CD4-positive, alpha-beta T cell (primary cell): ENCODE data around the gene MICALL2. TPM values are rescaled to one million over a fixed set of nuclear protein-coding genes. Genes with fewer than 3 reads are reported as not detected.
A peak's percentile ranks its signal among the peaks of the same experiment; 100 is the strongest.

Experiments
- ATAC-seq: fragments of 200-7000 bp; cut with Tn5 transposase; one replicate; pipeline ENCODE4 v1.10.0; 2022; ENCODE audit warnings: mild to moderate bottlenecking; ENCODE audit not compliant: poor library complexity
- CTCF ChIA-PET: fragments of 350-600 bp; sonication (Branson Sonifier 250); formaldehyde crosslinking; loops from one replicate; lab custom pipeline; 2021; ENCODE audit warnings: antibody characterized with exemption, inconsistent platforms; lab: Charles Lee
- POLR2A ChIA-PET: fragments of 350-600 bp; sonication (Branson Sonifier 250); formaldehyde crosslinking; loops from one replicate; lab custom pipeline; 2021; ENCODE audit warnings: antibody characterized with exemption, inconsistent platforms; lab: Charles Lee
- DNase-seq, 14 experiments: peaks; one replicate each; pipeline ENCODE4 v3.0.0-alpha.2; 2013 to 2020; ENCODE audit warnings: mixed read lengths in 2 of 14
- H3K27ac ChIP-seq, 2 donors: one replicate each; pipeline versions ENCODE4 v1.5.1 to v1.7.0; 2013; ENCODE audit warnings: low read length in 2 of 2, low read depth in 1 of 2, mild to moderate bottlenecking in 1 of 2
- H3K27me3 ChIP-seq, 2 experiments: 1 replicate in 1 of 2; 2 replicates in 1 of 2; pipeline versions ENCODE4 v1.6.1 to v1.7.0; 2013; ENCODE audit warnings: low read length in 2 of 2, control low read depth in 1 of 2, mild to moderate bottlenecking in 1 of 2, moderate library complexity in 1 of 2; ENCODE audit not compliant: insufficient read depth in 2 of 2, control insufficient read depth in 1 of 2
- H3K36me3 ChIP-seq: one replicate; pipeline ENCODE4 v1.6.1; 2013; ENCODE audit warnings: low read length, control low read depth; ENCODE audit not compliant: insufficient read depth
- H3K4me1 ChIP-seq: one replicate; pipeline ENCODE4 v1.6.1; 2013; ENCODE audit warnings: low read length, control low read depth; ENCODE audit not compliant: insufficient read depth
- H3K4me3 ChIP-seq: one replicate; pipeline ENCODE4 v1.5.1; 2013; ENCODE audit warnings: mild to moderate bottlenecking, low read length, moderate library complexity
- H3K9me3 ChIP-seq, 2 experiments: 1 replicate in 1 of 2; 2 replicates in 1 of 2; pipeline versions ENCODE4 v1.6.1 to v1.7.0; 2013; ENCODE audit warnings: low read length in 2 of 2, mild to moderate bottlenecking in 2 of 2, control low read depth in 1 of 2, moderate library complexity in 1 of 2; ENCODE audit not compliant: control insufficient read depth in 1 of 2, insufficient read depth in 1 of 2
- H3K27ac Mint-ChIP-seq: one replicate; pipeline ENCODE4 v1.8.0; 2020; ENCODE audit warnings: mixed read lengths
- H3K27me3 Mint-ChIP-seq: one replicate; pipeline ENCODE4 v1.8.0; 2021; ENCODE audit warnings: mixed read lengths
- H3K36me3 Mint-ChIP-seq: one replicate; pipeline ENCODE4 v1.8.0; 2021; ENCODE audit warnings: low read depth, mixed read lengths
- H3K4me1 Mint-ChIP-seq: one replicate; pipeline ENCODE4 v1.8.0; 2021; ENCODE audit warnings: low read depth, mixed read lengths
- H3K4me3 Mint-ChIP-seq: one replicate; pipeline ENCODE4 v1.8.0; 2020; ENCODE audit warnings: mild to moderate bottlenecking, mixed read lengths
- H3K9me3 Mint-ChIP-seq: one replicate; pipeline ENCODE4 v1.8.0; 2020; ENCODE audit warnings: mixed read lengths
- intact Hi-C, 2 experiments: fragments of 100-400 bp; cut with DNase I in 1 of 2; cut with micrococcal nuclease in 1 of 2; formaldehyde crosslinking; loops; one replicate each; pipeline versions ENCODE4 v1.15.1 to v1.9.0; 2023 to 2025; cut with DNase I, micrococcal nuclease
- polyA plus RNA-seq, 2 donors: library from polyadenylated mRNA; unstranded; fragments of 120-200 nt; gene quantifications; one replicate each; pipeline ENCODE4 v1.2.1, GENCODE V29; 2013
- total RNA-seq, 174 experiments: library from RNA in 2 of 174; stranded (reverse) in 2 of 174; gene quantifications; one replicate each; pipeline ENCODE4 v1.2.3 and lab custom pipeline; 2021 to 2026
- TF ChIP-seq, protein P1 (sequence below): fragments of 200-600 bp; IDR thresholded peaks from one replicate; pipeline ENCODE4 v1.8.0; 2022; ENCODE audit warnings: antibody characterized with exemption, mild to moderate bottlenecking

MICALL2 gene
- 1 to 10 TPM; 1.9 to 2.2 TPM for total RNA-seq
- polyA plus RNA-seq (2013, experiment 1 of 2) = 1.2 TPM
- polyA plus RNA-seq (2013, experiment 2 of 2) = 1.6 TPM
- 0.36 to 7.0 (median 3.0) reads per million in 172 experiments for total RNA-seq (lab: John Stamatoyannopoulos, UW)

DNA sequence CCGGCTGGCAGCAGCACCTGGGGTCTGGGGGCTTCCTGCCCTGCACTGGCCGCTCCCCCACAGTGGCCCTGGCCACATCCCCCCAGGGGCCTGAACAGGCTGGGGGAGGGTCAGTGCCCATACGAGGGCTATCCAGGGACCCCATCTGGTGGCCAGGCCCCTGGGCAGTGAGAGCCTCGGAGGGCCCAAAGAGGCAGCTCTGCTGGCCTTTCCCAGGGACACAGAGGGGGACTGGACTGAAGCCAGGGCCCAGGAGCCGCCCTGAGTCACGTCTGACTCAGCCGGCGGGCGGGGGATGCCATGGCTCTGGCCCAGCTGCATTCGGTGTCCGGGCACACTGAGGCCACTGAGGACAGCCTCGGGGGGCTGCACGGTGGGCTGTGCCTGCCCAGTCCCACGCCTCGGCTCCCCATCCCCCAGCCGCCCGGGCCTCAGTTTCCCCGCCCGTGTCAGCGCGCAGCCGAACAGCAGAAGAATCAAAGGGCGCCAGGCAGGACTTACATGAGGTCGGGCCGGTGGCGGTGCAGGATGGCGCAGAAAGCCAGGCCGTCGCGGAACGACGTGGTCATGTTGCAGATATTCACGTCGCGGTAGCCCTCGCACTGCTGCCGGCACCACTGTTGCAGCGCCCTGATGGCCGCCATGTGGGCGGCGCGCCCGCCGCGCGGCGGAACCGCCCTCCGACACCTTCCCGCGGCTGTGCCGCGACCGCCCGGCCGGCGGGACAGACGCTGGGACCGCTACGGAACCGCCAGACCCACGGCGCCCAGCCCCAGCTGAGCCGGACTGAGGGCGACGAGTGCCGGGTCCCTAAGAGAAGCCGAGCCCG lies at the start of gene MICALL2:
Gene MICALL2 (minus strand): TSS at position 788 of the 829 bp plus-strand sequence. CDS start 144 bp downstream, at position 644.
- peak in 9 of 14 experiments; percentile 5 to 72 (median 28) for DNase-seq
- ChIA-PET CTCF (interaction anchor here (1.0 kb wide), 1 partner anchor 41 kb away, joined by 3 read pairs; no protein-coding TSS in a partner anchor), POLR2A (interaction anchor here (1.0 kb wide), 1 partner anchor 16 kb away, joined by 3 read pairs; no protein-coding TSS in a partner anchor)
- Mint-ChIP-seq H3K27me3 (no peaks in the 10 kb centered on the region), H3K4me1 (peaks cover 8% of the 10 kb centered on the region), H3K9me3 (no peaks in the 10 kb centered on the region), H3K36me3 (no peaks in the 10 kb centered on the region), H3K4me3 (peak within 1 kb of the TSS; percentile 85), H3K27ac (peak within 1 kb of the TSS; percentile 56)
- no peaks in the 10 kb centered on the region for H3K36me3 ChIP-seq
- intact Hi-C loops = loop anchor here (1.0 to 5.0 kb wide), 3 partner anchors 16 to 1173 kb away; partner anchors contain the start of gene TTYH3 (in 1 of the 2)
- no peaks in the 10 kb centered on the region for H3K9me3 ChIP-seq
- peak within 1 kb of the TSS; percentile 71 for H3K4me3 ChIP-seq
- no peaks in the 10 kb centered on the region for H3K27me3 ChIP-seq
- peaks cover 33% of the 10 kb centered on the region for H3K4me1 ChIP-seq
- peak; percentile 15 for ATAC-seq
- TF ChIP-seq, protein P1, sequence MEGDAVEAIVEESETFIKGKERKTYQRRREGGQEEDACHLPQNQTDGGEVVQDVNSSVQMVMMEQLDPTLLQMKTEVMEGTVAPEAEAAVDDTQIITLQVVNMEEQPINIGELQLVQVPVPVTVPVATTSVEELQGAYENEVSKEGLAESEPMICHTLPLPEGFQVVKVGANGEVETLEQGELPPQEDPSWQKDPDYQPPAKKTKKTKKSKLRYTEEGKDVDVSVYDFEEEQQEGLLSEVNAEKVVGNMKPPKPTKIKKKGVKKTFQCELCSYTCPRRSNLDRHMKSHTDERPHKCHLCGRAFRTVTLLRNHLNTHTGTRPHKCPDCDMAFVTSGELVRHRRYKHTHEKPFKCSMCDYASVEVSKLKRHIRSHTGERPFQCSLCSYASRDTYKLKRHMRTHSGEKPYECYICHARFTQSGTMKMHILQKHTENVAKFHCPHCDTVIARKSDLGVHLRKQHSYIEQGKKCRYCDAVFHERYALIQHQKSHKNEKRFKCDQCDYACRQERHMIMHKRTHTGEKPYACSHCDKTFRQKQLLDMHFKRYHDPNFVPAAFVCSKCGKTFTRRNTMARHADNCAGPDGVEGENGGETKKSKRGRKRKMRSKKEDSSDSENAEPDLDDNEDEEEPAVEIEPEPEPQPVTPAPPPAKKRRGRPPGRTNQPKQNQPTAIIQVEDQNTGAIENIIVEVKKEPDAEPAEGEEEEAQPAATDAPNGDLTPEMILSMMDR = no peak
- peak within 1 kb of the TSS in 1 of 2 donors; percentile 4 for H3K27ac ChIP-seq

DNA sequence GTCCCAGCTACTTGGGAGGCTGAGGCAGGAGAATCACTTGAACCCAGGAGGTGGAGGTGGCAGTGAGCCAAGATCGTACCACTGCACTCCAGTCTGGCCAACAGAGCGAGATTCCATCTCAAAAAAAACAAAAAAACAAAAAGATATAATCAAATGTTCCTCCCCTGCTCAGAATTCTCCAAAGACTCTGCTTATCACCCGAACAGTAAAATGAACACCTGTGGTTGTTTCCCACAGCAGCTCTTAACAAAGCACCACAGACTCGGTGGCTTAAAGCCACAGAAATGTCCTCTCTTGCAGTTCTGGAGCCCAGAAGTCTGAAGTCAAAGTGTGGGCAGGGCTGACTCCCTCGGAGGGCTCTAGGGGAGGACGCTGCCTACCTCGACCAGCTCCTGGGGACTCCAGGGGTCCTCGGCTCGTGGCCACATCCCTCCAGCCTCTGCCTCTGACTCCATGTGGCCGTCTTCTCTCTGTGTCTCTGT lies 49.0 kb upstream of the MICALL2 start:
- H3K4me1 Mint-ChIP-seq = peaks cover 42% of the 10 kb centered on the region
- TF ChIP-seq, protein P1 = no peak
- no peak for DNase-seq
- Histone ChIP-seq H3K36me3 (no peaks in the 10 kb centered on the region), H3K27me3 (no peaks in the 10 kb centered on the region), H3K9me3 (no peaks in the 10 kb centered on the region), H3K4me3 (no peak overlapping the region), H3K4me1 (peaks cover 64% of the 10 kb centered on the region), H3K27ac (no peak overlapping the region)
- H3K4me3 Mint-ChIP-seq = peak overlapping the region; percentile 77
- peaks cover 4% of the 10 kb centered on the region for H3K27me3 Mint-ChIP-seq
- H3K36me3 Mint-ChIP-seq = peaks cover 5% of the 10 kb centered on the region
- no peak for ATAC-seq
- ChIA-PET CTCF (interaction anchor here (0.7 to 0.8 kb wide), 2 partner anchors 40 to 48 kb away, joined by 3 read pairs; partner anchors contain the start of gene TMEM184A), POLR2A (no interaction called here)
- intact Hi-C loops = loop anchor here (5.0 to 10.0 kb wide), 2 partner anchors 39 to 736 kb away; partner anchors contain the start of genes MRM2 (in 1 of the 2) and NUDT1 (in 1 of the 2)
- H3K27ac Mint-ChIP-seq = peak overlapping the region; percentile 76
- H3K9me3 Mint-ChIP-seq = no peaks in the 10 kb centered on the region
